Measurements from ENCODE around the gene TNP2.

TNP2 gene

DNA sequence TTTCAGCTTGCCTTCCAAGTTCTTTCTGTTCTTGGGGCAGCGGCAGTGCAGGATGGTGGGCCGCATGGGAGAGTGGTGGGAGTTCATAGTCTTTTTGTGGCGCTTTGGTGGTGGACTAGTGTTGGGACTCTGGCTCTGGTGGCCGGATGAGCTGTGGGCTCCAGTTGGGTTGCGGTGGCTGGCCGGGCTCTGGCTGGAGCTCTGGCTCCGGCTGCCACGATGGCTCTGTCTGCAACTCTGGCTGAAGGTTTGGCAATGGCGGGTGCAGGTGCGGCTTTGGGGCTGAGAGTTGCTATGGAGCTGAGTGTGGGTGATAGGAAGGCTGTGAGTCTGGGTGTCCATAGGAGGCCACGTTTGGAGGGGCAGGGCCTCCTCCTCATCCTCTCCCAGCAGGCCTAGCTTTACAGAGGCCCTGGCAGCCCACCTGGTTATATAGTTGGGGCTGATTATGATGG, at the start of gene TNP2:
TNP2 (minus strand) TSS at position 405 of the 455 bp plus-strand sequence; CDS start at position 342, 63 bp downstream.
- no peak for DNase-seq

- DNase-seq: no peak
Observed at GRCh38 chr16:11318817-11319216, 49.7 kb upstream of the TNP2 start.

DNA sequence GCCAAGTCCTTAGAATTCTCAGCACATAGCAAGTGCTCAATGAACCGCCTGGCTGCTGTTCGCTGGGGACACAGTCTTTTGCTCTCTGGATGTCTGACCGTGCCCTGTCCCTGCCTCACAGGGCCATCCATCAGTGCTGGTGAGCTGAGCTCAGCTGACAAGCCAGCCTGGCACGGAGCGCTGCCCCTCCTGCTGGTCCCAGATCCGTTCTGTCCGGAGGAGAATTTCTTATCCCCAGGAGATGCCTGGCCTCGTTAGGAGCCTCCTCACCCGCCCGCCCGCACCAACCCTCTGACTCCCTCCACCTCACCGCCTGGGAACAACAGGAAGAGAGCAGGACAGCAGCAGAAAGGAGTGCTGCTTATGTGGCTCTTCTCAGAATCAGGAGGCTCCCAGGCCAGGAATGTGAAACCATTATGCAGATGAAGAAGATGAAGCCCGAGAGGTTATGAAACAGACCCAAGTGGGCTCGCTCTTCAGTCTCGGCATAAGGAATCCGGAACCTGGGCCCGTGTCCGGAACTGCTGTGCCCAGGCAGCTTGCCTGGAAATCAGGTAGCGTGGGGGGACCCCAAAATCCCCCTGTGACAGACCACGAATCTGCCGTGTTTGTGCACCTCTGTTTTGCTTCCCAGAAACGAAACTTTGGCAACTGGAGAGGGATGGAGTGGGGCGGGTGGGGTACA, 47.3 kb upstream of the TNP2 start:
- peak in 1 of 51 donors; percentile 7 for DNase-seq

DNA sequence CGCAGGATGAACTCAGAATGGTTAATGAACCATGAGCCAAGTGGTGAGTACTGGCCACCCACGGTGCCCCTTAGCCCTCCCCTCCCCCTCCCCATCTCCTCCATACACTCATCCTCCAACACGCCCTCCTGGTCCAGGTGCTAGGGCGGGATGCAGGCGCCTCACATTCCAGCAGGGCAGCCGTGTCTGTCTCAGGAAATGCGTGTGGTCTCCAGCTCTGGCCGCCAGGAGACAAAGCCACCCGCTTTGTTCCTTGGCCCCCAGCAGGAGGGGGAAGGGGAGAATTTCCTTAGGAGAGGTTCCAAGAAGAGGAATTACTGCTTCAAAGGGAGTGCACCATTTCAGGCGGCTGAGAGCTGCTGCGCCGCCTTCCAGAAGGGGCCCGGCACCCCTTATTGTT, 46.4 kb upstream of the TNP2 start:
- no peak for DNase-seq

DNA sequence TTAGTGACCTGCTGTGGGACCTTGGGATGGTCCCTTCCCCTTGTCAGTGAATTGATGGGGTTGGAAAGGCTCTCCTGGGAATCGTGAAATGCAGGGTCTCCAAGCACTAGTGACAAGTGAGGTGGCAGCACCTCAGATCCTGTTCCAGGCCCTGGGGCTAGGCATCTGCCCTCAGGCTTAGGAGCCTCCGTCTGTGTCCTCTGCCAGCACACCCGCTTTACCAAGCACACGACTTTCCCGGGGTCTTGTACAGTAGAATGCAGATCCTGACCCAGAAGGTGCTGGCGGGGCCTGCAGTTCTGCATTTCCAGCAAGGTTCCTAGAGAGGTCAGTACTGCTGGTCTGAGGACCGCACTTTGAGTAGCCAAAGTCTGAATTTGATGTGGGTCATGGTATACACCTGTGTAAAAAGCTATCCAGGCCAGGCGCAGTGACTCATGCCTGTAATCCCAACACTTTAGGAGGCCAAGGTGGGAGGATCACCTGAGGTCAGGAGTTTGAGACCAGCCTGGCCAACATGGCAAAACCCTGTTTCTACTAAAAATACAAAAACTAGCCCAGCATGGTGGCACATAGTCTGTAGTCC, 45.3 kb upstream of the TNP2 start:
- DNase-seq: no peak

DNA sequence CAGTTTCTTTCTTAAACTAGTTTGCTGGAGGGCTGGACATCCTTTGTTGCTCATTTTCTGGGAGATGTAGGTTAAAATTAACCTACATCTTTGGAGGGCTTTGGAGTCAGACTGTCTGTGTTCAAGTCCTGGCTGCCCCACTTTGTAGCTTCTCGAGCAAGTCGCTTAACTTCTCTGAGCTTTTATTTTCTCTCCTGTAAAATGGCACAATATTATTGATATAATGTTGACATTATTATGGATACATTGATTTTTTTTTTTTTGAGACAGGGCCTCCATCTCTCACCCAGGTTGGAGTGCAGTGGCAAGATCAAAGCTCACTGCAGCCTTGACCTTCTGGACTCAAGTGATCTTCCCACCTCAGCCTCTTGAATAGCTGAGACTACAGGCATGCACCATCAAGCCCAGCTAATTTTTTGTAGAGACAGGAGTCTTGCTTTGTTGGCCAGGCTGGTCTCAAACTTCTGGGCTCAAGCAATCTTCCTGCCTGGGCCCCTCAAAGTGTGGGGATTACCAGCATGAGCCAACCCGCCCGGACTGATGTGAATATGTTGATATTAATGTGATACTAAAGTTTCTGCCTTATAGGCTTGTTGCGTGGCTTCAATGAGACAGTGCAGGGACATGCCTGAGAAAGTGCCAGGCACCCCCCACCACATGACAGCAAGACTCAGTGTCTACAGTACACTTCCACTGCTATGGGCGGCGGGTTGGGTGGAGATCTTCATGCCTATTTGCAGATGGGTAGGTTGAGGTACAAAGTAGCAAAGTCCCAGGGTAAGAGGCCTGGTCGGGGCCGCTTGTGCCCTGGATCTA, 44.6 kb upstream of the TNP2 start:
- no peak for DNase-seq

- DNase-seq: no peak
Observed at GRCh38 chr16:11312718-11313492, 43.8 kb upstream of the TNP2 start.

- no peak for DNase-seq
Observed at GRCh38 chr16:11310997-11311561, 42.0 kb upstream of the TNP2 start.

DNA sequence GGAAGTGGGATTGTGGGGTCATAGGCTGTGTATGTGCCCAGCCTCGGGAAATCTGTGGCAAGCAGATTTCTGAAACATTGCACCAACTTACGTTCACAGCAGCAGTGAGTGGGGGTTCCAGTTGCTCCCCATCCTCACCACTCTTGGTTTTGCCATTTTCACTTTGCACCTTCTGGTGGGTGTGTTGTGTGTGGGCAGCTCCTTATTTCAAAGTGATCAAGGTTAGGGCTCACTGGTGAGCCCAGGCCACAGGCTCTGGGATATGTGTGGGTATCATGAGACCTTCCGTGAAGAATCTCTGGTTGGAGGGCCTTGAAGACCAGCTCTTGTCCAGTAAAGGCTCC, 41.5 kb upstream of the TNP2 start:
- no peak for DNase-seq

DNA sequence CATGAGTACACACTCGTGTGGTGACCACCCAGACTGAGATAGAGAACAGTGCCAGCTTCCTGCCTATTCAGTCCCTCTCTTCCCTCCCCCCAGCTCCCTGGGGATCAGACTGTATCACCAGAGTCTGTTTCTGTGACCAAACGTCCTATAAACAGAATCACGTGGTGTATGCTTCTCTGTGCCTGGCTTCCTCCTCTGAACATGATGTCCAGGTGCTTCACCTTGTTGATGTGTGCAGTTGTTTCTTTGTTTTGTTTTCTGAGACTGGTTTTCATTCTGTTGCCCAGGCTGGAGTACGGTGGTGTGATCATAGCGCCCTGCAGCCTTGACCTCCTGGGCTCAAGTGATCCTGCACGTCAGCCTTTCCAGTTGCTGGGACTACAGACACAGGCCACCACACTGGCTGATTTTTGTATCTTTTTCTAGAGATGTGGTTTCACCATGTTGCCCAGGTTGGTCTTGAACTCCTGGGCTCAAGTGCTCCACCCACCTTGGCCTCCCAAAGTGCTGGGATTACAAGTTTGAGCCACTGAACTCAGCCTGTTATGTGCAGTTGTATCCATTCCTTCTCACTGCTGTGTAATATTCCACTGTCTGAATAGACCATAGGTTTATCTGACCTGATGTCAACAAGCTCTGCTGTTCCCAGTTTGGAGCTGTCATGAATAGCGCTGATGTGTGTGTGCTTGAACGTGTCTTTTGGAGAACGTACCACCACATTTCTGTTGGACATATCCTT, 40.9 kb upstream of the TNP2 start:
- no peak for DNase-seq

- DNase-seq: no peak
Observed at GRCh38 chr16:11308493-11309283, 39.6 kb upstream of the TNP2 start.

- DNase-seq: no peak
Observed at GRCh38 chr16:11307639-11308492, 38.7 kb upstream of the TNP2 start.

DNA sequence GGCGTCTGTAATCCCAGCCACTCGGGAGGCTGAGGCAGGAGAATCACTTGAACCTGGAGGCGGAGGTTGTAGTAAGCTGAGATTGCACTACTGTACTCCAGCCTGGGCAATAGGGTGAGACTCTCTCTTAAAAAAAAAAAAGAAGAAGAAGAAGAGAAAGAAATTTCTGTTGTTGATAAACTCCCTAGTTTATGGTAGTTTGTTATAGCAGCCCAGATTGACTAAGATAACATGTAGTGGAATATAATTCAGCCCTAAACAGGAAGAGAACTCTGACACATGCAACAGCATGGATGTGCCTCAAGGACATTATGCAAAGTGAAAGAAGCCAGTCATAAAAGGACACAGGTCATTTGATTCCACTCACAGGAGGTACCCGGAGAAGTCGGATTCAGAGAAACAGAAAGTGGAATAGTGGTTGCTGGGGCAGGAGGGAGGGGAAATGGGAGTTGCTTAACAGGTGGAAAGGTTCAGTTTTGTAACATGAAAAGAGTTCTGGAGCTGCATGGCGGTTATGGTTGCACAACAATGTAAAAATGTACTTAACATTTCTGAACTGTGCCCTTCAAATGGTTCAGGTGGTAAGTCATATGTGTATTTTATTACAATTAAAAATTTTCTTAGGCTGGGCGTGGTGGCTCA, 38.0 kb upstream of the TNP2 start:
- no peak for DNase-seq

GRCh38 chr16:11306381-11306780, 37.3 kb upstream of the TNP2 start:
- DNase-seq: no peak

GRCh38 chr16:11303405-11304138, 34.4 kb upstream of the TNP2 start:
- no peak for DNase-seq

- DNase-seq: no peak
Observed at GRCh38 chr16:11302977-11303376, 33.9 kb upstream of the TNP2 start.

GRCh38 chr16:11301645-11302501, 32.7 kb upstream of the TNP2 start:
- no peak for DNase-seq
